GM18511 (cell line): ENCODE results near the gene RASGRF2.
"Not testable (repeated sequence)": the region's sequence is repeated elsewhere in the genome, so short reads cannot be mapped to it uniquely, and the experiment has no call there.

Experiments
- ATAC-seq: cut with Tn5 transposase; IDR thresholded peaks from one replicate; pipeline ENCODE4 v1.9.1; 2021; ENCODE audit warnings: mild to moderate bottlenecking, moderate library complexity; ENCODE audit not compliant: unreplicated experiment

Gene RASGRF2

DNA sequence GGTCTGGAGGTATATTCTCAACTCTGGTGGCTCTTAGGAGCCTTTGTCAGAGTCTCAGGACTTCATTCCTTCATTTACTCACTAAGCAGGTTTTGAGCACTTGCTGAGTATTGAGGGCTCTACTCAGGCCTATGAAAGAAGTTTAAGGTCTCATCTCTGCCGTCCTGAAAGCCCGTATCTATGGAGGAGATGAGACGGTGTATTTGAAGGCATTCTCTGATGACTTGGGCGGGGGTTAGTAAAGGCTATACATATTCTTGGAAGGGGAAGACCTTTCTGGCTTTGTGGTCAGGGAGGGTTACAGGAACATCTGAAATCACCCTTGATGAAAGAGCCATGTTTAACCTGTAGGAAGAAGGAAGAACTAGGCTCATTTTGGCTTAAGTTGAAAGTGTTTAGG is 21.9 kb downstream of the RASGRF2 start:
- no peak for ATAC-seq

DNA sequence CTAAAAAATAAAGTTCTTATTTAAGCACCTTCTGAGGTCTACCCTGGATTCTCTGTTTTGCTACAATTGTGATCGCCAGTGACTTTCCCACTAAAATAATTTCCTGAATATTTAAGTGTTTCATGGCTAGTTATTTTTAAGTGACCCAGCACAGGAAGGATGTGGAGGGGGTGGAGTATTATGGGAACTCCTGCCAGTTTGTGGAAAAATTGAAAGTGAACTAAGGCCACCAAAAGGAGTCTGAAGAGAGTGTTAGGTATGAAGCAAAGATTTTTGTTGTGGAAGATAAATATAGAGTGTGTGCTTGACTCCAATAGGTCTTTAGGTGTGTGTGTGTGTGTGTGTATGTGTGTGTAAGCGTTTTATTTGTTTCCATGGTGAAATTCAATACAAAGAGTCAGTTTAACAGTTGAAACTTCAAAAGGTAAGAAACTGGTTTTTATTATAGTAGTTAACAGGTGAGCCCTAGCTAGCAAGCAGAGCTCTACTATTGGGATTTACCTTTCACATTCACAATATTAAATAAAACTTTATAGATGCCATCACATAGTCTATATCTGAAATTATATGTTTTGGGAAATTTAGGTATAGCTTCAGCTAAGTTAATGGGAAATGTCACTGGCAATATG is 25.6 kb downstream of the RASGRF2 start:
- ATAC-seq = no peak

DNA sequence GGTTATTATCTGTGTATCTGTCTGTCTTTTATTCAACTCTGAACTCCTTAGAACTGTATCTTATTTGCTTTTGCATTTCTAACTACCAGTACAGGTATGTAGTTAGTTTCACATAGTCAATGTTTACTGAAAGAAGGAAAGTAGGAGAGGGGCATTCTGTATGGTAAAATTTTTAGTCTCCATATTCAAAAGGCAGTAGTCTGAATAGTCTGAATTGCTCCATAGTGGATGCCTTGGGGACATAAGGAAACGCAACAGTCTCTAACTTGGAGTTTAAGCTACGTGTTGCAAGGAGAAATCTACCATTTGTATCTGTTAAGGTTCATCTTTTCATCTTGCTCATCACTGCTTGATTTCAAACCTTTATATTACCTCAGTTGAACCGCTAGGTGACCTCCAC is 26.2 kb downstream of the RASGRF2 start:
- no peak for ATAC-seq

DNA sequence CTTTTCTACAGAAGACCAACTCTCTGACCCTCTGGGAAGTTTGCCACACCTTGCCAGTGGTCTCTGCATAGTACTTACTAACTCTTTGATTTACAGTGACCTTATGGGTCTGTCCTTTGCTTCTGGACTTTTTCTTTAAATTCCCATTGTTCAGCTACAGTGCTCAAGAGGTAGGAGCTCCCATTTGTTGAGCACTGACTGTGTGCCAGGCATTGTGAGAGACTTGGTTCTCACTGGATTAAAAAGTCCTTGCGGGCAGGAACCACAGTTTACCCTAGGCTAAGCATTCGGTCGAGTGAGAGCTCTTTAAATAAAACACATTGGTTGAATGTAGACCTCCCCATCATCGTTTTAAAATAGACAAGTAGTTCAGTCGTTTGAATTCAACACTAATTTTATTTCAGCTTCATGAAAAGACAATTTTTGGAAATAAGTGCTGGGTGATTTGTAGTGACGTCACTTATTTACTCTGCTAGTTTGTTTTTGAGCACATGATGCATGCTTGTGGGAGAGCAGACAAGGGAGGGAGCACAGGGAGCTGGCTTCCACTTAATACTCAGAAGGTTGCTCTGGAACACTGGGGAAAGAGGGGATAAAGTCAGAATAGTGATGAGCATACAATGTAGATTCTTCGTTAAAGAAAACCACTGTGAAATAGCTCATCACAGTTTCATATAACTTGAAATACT is 27.1 kb downstream of the RASGRF2 start:
- no peak for ATAC-seq

DNA sequence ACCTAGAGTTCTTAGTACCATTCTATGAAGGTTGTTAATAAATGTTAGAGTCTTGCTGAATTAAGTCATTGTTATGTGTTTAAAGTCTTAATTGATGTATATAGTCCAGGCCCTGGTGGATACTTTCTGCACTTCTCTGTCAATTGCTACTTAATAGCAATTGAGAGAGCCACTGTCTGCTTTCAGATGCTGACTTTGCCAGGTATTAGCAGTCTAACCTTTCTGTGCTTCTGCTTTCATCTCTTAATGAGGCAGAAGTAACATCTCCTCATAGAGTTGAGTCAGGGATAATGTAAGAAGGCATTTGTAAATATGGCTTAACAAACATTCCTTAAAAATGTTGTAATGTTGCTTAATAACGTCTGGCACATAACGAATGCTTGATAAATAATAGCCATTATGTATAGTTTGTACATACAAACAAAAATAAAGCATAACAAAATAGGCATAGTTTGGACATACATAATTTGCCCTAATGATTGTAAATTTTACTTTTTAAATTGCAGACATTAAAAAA is 28.3 kb downstream of the RASGRF2 start:
- ATAC-seq = no peak

DNA sequence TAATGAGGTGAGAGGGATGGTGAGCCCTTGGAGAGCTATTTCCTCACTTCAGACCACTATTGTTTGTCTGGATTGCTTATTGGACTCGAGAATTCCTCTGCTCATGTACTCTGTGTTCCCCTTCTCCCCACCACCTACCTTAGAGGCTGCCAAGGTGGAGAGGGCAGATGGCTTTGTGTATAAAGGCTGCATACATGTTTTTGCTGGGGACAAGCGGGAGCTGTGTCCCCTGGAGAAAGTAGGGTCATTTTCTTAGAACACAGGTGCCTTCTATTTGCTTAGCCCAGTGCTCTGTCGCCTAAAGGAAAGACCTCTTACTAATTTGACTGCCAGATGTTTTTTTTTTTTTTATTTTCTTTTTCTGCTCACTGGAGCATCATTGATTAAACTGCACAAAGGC is 29.7 kb downstream of the RASGRF2 start:
- ATAC-seq = no peak

DNA sequence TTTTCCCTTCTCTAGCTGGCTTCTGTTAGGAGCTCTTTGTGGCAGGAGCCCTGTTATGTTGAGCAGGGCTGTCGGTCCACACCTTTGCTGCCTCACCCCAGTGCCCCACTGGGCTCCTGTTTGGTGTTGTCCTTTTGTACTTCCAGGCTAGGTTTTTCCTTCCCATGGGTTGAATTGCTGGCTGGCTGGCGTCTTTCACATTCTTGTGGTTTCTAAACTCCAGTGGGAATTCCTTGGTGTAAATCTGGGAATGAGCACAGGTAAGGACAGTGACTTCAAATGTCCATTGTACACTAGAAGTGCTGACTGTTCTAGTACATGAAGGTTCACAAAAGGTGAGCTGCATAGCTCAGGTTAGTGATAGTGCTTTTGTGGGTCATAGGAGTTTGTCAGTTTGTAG is 30.4 kb downstream of the RASGRF2 start:
- no peak for ATAC-seq

DNA sequence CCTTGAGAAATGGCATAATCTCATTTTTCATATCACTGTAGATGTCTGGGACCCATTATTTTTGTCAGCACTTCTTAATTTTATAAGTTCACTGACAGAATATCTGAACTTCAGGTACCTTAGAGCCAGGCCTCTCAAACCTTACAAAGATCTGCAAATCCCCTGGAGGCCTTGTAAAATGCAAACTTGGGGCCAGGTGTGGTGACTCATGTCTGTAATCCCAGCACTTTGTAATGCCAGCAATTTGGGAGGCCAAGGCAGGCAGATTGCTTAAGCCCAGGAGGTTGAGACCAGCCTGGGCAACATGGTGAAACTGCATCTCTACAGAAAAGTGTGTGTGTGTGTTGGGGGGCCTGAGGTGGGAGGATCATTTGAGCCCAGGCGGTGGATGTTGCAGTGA is 30.8 kb downstream of the RASGRF2 start:
- no peak for ATAC-seq

DNA sequence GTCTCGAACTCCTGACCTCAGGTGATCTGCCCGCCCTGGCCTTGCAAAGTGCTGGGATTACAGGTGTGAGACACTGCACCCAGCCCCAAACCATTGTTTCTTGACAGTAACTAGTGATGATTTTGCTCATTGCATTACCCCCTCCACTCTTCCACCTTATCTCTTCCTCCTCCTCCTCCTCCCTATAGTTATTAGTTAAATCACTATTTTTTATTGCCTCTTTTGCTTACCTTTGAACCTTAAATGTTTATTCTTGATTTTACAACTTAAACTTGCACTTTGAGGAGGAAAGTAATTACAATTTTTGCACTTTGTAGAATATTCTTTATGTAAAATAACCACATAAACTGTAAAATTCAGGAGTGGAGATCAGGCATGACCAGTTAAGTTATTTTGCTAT is 35.7 kb downstream of the RASGRF2 start:
- no peak for ATAC-seq

DNA sequence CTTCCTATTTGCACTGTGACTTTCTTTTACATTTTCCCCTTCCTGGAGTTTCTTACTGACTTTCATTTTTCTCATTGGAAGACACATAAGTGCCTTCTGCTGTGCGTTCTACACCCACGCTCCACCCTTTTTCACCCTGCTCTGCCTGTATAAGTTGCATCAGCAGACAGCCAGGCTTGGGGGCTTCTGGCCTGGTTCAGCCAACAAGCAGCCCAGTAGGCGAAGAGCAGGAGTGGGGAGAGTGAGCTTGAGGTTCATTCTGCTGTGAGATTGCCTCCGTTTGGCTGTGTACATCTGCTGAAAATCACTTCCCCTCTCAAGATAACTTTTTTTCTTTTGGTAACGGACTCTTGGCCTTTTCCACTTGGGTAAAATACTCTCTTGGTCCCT is 38.4 kb downstream of the RASGRF2 start:
- no peak for ATAC-seq

DNA sequence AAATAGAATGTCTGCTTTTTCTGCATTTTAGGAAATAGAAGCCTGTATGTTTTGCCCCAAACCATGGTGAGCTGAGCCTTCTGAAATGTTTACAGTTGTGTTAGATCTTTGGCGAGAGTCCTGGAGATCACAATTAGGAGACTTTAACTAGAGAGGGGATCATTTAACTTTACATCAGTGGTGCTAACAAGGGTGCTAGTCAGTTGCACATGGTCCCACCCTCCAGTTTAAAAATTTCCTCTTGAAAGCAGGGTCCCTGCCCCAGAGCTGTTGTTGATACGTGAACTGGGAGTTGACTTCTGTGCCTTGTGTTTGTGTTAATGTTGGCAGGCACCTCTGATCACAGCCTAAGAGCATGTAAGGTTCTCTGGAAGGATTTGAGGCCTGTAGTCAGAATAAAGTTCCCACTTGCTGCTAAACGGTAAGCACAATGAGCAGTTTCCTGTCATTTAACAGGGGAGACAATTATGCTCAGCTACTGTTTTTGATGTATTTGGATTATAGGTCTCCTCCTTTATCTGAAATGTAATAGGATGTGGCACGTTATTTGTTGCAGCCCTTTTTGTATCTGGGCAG is 43.7 kb downstream of the RASGRF2 start:
- no peak for ATAC-seq

DNA sequence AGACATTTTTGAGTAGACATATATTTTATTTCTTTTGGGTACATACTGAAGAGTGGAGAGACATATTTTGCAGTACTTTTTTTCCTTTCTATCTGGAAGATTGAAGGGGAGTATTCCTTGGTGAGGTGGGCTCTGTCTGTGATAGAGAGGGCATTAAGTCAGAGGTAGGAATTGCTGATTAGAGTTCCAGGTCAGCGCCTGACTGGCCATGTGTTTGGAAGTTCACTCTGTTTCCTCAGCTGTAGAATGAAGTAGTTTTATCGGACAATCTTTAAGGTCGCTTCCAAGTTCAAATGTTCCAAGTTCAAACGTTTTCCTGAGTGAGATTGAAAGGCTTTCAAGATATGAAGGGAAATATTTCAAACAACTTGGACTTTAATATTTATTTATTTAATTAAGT is 45.5 kb downstream of the RASGRF2 start:
- ATAC-seq = no peak

DNA sequence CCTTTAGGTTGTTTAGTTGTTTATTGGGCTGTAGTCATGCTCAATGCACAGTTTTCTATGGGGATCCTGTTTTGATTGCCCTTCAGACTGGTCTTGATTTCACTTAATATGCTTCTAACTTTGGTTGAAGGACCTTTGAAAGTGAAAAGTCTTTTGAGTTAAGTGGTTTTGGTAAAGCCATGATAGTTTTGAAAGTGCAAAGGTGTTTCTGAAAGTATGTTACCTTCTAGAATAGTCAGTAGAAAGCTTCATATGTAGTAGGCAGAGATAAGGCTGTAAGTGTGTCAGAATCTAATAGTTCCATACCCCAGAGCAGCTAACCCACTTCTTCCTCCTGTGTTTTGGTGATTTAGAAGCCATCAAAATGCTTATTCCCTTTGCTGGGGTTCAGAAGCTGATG is 46.1 kb downstream of the RASGRF2 start:
- no peak for ATAC-seq

DNA sequence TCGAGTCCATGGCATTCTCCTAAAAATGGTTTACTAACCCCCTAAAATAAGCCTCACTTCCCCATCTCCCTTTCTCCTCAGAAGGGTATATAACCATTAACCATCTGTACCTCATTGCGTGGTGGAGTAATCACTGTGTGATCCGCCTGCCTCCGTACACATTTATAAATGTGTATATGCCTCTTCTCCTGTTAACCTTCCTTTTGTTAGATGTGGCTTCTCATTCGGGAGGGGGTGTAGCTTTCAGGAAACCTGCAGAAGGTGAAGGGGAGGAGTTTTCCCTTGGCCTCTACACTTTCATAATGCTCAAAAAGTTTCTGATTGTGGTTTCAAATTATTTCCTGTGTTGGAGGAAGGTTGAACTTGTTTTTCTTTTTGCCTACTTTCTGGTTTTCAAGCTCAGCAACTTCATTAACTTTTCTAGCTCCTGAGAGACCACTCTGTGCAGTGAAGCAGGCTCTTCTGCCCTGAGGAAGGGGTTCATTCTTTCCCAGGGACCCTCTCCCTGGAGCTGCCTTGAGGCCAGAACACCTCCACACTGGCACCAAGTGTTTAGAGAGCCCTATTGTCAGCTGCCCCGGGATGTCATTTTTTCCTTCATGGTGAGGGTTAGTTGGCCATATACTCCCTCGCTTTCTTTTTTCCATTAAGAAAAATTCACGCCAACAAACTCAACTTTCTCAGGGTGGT is 46.9 kb downstream of the RASGRF2 start:
- ATAC-seq = no peak

DNA sequence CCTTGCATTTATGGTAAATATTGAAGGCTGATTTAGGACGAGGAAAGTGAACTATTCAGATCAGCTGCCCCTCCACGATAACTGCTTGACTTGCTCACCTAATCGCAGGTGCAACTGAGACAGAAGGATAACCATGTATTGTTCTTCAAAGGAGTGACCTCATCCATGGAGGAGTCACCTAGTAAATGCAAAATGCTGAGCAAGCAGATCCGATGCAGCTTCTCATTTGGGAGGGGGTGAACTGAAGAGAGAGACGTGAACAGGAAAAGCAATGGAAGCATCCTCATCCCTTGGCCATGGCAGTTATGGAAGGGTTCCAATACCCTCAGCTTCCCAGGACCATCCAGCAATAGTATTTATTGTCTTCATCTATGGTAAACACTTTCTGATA is 47.5 kb downstream of the RASGRF2 start:
- no peak for ATAC-seq

DNA sequence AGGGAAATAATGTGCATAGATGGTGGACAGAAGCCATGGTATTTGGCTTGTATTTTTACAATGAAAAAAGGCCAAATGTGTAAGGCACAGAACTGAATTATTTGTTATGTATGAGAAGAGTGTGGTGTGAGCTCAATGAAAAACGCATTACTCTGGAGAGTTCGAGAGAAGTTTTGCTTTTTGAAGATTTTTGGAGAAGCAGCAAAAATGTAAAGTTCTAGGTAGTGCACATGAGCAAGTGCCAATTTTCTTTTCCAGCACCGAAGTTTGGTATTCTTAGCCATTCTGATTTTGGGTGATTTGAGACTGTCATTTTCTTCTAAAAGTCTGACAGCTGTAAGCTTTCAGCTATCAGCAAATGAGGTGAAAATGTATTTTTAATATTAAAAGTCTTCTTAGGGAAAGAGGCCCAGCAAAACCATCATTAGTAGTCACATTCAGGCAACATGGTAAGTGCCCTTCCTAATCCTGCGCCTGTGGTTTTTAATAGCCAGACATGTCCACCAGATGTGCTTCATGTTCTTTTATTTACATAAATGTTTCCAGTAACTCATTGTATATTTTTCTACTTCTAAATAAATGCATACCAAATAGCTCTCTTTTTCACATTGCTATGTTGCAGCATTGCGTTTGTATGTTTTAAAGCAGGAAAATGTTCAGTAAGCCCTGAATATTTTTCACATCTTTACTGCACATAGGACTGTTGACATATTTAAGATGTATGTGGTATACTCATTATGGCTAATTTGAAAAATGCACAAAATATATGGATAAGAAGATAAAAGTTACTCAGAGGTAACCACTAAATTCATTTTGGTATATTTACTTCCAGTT is 50.4 kb downstream of the RASGRF2 start:
- no peak for ATAC-seq

DNA sequence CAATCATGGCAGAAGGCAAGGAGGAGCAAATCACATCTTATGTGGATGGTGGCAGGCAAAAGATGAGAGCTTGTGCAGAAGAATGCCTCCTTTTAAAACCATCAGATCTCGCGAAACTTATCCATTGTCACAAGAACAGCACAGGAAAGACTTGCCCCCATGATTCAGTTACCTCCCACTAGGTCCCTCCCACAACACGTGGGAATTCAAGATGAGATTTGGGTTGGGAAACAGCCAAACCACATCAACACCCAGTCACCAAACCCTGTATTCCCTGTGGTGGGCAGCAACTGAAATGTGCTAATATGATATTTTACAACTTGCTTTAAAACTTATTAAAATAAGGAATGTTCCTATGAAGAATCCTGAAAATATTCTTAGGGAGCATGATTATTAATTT is 54.2 kb downstream of the RASGRF2 start:
- ATAC-seq = no peak

DNA sequence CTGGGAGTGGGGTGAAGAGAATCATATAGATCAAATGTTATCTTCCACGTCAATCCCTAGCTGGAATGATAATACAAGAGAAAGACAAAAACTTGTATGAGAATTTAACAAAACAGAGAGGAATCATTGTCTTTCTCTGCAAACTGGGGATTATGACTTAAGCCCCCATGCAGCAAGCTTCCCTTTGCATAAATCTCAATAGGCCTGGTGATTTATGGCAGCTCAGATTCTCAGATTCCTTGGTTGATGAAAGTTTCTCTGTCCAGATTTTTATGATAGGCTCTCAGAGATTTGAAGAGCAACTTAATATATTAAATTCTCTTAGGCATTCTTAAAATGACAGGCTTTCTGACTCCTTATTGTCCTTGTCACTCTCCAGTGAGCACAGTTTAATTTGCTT is 56.0 kb downstream of the RASGRF2 start:
- ATAC-seq = no peak

DNA sequence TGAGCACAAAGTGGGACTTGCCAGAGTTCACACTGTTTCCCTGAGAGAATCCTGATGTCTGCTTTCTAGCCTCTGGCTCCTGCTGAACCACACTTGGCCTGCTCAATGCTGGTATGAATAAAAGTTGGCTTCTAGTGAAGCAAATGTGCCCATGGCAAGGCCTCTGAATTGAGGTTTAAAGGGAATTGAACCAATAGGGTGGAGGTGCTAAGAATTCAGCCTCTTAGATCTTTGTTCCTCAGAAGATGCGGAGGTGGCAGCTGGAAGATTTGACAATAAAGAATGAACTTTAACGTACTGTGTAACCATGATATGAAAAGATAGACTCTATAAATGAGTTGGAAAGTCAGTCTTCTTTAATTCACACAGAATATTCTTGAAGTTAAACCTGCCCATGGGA is 57.2 kb downstream of the RASGRF2 start:
- ATAC-seq = no peak

DNA sequence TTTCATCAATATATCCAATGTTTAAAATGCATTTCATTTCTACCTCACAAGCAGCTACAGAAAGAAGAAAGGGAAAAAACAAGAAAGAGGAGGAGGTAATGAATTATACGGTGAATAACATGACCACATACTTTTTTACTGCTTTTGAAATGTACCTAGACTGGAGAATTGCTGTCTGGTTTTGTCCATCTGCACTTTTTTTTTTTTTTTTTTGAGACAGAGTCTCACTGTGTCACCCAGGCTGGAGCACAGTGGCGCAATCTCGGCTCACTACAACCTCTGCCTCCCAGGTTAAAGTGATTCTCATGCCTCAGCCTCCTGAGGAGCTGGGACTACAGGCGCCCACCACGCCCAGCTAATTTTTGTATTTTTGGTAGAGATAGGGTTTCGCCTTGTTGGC is 58.4 kb downstream of the RASGRF2 start:
- not testable (repeated sequence) for ATAC-seq

DNA sequence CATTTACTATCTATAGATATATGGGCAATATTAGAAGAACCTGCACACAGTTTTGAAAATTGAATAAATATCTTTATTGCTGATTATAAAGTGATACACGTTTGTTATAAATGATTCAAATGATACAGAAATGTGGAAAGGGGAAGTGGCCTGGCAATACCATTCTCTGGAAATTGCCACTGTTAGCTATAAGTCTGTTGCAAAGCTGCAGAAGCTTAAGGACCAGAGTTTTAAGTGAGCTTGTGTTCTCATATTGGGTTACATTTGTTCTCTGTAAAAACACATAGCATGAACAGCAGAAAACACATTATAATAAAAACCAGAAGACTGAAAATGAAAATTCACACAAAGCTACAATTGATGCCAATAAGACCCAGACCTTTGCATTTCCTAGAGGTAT is 59.6 kb downstream of the RASGRF2 start:
- ATAC-seq = no peak
